ENCODE measurements around the gene PSG5. TPM values are rescaled to one million over a fixed set of nuclear protein-coding genes. Genes with fewer than 3 reads are reported as not detected.
A peak's percentile ranks its signal among the peaks of the same experiment; 100 is the strongest.
"Not testable (repeated sequence)": the region's sequence is repeated elsewhere in the genome, so short reads cannot be mapped to it uniquely, and the experiment has no call there.

Gene PSG5
- total RNA-seq, 6 experiments from 2014 or later: not detected

- H3K36me3 ChIP-seq; H3K27ac ChIP-seq; ATAC-seq; DNase-seq; H3K9me3 ChIP-seq; intact Hi-C loops (cut with DNase I); H3K4me1 ChIP-seq; H3K27me3 ChIP-seq; H3K4me3 ChIP-seq: not testable (repeated sequence)
- WGBS (ENCODE audit: insufficient coverage, low coverage, low lambda C conversion rate, missing lambda C conversion rate): 13% methylated on average over 1 of the region's 1 CpG
- TF ChIP-seq CTCF (IDR thresholded peaks at IDR 0.05): peak in 3 of 4 donors; percentile 16 to 43 (median 16)
Observed at GRCh38 chr19:43179569-43180147, 6.7 kb downstream of the PSG5 start.

DNA sequence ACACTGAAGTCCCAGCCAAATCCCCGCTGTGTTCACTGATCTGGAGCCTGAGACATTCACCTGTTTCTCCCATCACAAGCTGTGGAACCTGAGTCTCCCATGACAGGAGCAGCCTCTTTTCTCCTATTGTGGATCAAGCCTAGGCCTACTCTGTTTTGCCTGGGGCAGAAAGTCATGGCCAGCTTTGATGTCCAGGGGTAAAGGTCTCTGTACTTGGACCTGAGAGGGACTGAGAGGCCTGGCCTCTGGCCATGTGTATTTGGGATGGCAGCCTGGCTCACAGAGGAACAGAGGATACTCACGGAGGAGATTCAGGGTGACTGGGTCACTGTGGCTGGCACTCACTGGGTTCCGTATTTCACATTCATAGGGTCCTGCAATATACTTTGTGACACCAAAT is 7.8 kb downstream of the PSG5 start:
- 10% methylated on average over 2 of the region's 3 CpGs for WGBS (ENCODE audit: insufficient coverage, low coverage, low lambda C conversion rate, missing lambda C conversion rate)
- intact Hi-C loops (cut with DNase I); H3K9me3 ChIP-seq; H3K4me1 ChIP-seq; H3K27me3 ChIP-seq; H3K4me3 ChIP-seq; H3K36me3 ChIP-seq; ATAC-seq: not testable (repeated sequence)
- H3K27ac ChIP-seq: peak overlapping the region in 1 of 3 donors; percentile 45
- DNase-seq: peak; percentile 19 to 82 (median 67)

DNA sequence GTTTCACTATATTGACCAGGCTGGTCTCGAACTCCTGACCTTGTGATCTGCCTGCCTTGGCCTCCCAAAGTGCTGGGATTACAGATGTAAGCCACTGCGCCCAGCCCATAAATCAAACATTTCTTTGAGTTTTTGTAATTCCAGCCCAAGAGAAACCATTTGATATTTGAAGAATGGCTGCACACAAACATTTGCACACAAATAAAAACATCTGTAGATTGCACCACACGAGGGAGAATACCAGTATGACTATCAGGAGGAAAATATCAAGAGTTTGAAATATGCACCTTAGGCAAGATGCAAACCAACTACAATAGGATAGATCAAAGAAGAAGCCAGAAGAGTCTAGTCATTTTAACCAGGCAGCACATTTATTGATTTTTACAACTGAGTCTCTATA is 20.4 kb downstream of the PSG5 start:
- H3K4me3 ChIP-seq; H3K9me3 ChIP-seq; ATAC-seq; H3K36me3 ChIP-seq; H3K27me3 ChIP-seq; H3K27ac ChIP-seq; H3K4me1 ChIP-seq; DNase-seq; intact Hi-C loops (cut with DNase I): not testable (repeated sequence)
- WGBS (ENCODE audit: insufficient coverage, low coverage, low lambda C conversion rate, missing lambda C conversion rate): 49% methylated on average over 3 of the region's 3 CpGs

- H3K4me3 ChIP-seq; intact Hi-C loops (cut with DNase I); H3K36me3 ChIP-seq; H3K9me3 ChIP-seq; H3K27ac ChIP-seq; H3K27me3 ChIP-seq; ATAC-seq; DNase-seq; H3K4me1 ChIP-seq: not testable (repeated sequence)
- WGBS (ENCODE audit: insufficient coverage, low coverage, low lambda C conversion rate, missing lambda C conversion rate): 48% methylated on average over 3 of the region's 3 CpGs
Observed at GRCh38 chr19:43163135-43163534, 23.2 kb downstream of the PSG5 start.

- H3K4me3 ChIP-seq; H3K27ac ChIP-seq; intact Hi-C loops (cut with DNase I); H3K4me1 ChIP-seq; H3K9me3 ChIP-seq; H3K27me3 ChIP-seq; ATAC-seq; H3K36me3 ChIP-seq; DNase-seq: not testable (repeated sequence)
- 41% methylated on average over 2 of the region's 2 CpGs for WGBS (ENCODE audit: insufficient coverage, low coverage, low lambda C conversion rate, missing lambda C conversion rate)
Observed at GRCh38 chr19:43162261-43162660, 24.1 kb downstream of the PSG5 start.

DNA sequence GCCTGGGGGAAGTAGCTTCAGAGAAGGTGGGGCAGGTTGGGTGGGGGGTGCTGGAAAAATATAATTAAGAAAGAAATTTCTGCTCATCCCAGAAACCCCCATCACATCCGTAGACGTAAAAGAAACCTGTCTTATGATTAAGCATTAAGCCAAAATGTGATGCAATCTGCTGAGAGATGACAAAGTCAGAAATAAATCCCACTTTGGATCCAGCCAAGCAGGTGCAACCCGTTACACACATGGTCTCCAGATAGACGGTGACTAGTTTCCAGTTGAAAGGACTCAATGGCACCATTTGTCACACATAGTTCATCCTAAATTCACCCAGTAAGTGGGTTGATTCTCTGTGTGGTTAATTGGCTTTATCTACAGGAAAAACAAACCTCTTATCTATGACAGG is 34.1 kb downstream of the PSG5 start:
- no peak for DNase-seq
- TF ChIP-seq CTCF (IDR thresholded peaks at IDR 0.05) (no peak), POLR2A (IDR thresholded peaks at IDR 0.05) (no peak)
- ATAC-seq: no peak
- H3K9me3 ChIP-seq: no peaks in the 10 kb centered on the region
- no peak overlapping the region for H3K27ac ChIP-seq
- no peaks in the 10 kb centered on the region for H3K4me1 ChIP-seq
- H3K4me3 ChIP-seq: no peak overlapping the region
- intact Hi-C loops (cut with DNase I): no loop called here
- no peaks in the 10 kb centered on the region for H3K36me3 ChIP-seq
- H3K27me3 ChIP-seq: no peaks in the 10 kb centered on the region
- WGBS (ENCODE audit: insufficient coverage, low coverage, low lambda C conversion rate, missing lambda C conversion rate): 59% methylated on average over 4 of the region's 4 CpGs

- intact Hi-C loops (cut with DNase I); H3K27me3 ChIP-seq; ATAC-seq; H3K9me3 ChIP-seq; H3K27ac ChIP-seq; DNase-seq; H3K4me3 ChIP-seq; H3K4me1 ChIP-seq; H3K36me3 ChIP-seq: not testable (repeated sequence)
- WGBS (ENCODE audit: insufficient coverage, low coverage, low lambda C conversion rate, missing lambda C conversion rate): 57% methylated on average over 7 of the region's 7 CpGs
Observed at GRCh38 chr19:43149788-43150187, 36.5 kb downstream of the PSG5 start.

Measured in right lobe of liver (tissue), 6 donors.